HG03469 (cell line): ENCODE measurements around the gene CCDC142.
"Not testable (repeated sequence)": the region's sequence is repeated elsewhere in the genome, so short reads cannot be mapped to it uniquely, and the experiment has no call there.

Experiments used
- ATAC-seq: cut with Tn5 transposase; IDR thresholded peaks from one replicate; pipeline ENCODE4 v1.9.1; 2021; ENCODE audit warnings: mild to moderate bottlenecking, moderate library complexity, moderate number of reproducible peaks; ENCODE audit not compliant: unreplicated experiment

The CCDC142 gene

GRCh38 chr2:74447230-74447999 is 35.4 kb downstream of the CCDC142 start:
- no peak for ATAC-seq

DNA sequence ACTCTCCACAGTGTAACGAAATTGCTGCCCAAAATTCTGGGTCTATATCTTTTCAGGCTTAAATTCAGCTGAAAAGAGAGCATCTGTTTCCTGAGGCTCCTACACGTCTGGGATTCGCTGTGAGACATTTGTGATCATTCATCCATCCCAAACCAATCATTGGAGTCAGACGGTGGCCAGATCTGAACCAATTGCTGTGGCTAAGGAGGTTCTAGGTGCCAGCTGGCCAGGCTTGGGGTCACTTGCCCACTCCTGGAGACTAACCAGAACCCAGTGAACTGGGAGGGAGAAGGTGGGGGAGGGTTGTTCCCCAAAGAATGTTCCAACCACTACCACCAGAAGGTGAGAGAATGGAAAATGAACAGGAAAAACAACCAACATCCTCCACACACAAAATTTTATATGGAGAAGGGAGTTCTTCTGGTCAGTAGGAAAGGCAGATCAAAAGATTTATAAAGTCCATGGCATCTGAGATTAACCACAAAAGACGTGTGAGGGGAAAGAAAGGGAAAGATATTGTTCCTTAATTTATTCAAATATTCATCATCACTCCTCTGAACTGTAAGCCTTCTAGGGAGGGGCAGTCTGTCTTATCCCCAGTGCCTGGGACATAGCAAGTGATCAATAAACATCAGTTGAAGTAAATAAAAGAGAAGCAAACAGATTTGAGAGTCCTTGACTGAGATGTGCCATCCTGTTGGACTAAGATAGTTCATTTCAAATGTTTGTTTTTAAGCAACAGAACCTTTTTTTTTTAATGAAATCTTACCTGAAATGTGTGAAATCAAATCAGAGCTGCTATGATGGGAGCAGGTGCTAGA is 38.1 kb downstream of the CCDC142 start:
- no peak for ATAC-seq

GRCh38 chr2:74442483-74443297 is 40.1 kb downstream of the CCDC142 start:
- ATAC-seq = not testable (repeated sequence)

DNA sequence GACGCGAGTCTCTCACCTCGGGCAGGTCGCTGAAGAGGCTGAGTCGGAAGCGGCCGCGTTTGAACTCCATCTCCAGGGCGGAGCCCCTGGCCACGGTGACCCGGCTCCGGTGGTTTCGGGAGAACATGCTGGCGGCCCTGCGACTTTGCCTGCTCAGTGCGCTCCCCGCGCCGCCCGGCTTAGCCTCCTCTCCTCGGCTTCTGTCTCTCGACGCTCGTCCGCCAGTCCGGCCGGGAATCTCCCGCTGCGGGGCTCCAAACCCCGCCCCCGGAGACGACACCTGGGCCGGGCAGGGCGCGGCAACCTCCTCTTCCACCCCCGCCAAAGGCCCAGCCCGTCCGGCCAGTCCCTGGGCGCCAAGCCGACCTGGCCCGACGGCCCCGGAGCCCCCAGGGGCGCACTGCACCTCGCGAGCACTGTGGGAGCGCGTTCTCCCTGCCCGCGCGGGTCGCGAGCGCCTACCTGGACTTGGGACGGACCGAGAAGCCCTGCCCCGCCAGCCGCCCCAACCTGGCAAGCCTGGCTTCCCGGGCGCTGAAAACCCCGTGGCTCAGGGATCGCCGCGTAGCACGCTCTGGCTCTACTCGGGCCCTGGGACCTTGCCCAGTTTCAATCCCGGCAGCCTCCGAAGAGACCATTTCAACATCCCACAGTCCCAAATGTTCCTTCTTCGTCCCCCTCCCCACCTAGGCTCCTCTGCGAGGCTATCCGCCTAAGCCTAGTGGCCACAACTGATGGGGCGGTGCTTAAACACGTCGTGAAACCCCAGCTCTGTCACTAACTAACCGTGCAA is 40.9 kb downstream of the CCDC142 start, which contains the start of gene RTKN:
Gene RTKN (minus strand): TSS at position 248 of the 793 bp plus-strand sequence. CDS start 121 bp downstream, at position 127.
- ATAC-seq = no peak

- no peak for ATAC-seq
Observed at GRCh38 chr2:74441170-74441689, 41.6 kb downstream of the CCDC142 start.

GRCh38 chr2:74440378-74441169 is 42.2 kb downstream of the CCDC142 start:
- ATAC-seq = peak; percentile 69

GRCh38 chr2:74439803-74440377 is 42.9 kb downstream of the CCDC142 start:
- ATAC-seq = no peak

DNA sequence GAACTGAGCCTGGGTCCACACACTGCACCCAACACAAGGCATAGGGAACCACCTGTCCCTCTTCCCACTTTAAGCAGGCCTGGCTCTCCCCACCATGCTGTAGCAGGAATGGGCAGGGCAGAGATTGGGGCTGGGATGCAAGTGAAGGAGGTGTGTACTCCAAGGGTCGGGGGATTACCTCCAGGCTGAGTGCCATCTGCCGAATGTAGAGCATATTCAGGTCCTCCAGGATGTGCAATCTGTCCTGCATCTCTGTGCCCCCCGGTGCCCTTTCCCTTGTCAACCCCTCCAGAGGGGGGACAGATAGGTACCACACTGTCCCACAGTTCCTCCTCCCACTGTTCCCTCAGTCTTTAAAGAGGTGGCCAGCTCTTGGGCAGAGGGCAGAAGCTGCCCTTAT is 43.4 kb downstream of the CCDC142 start:
- ATAC-seq = no peak

DNA sequence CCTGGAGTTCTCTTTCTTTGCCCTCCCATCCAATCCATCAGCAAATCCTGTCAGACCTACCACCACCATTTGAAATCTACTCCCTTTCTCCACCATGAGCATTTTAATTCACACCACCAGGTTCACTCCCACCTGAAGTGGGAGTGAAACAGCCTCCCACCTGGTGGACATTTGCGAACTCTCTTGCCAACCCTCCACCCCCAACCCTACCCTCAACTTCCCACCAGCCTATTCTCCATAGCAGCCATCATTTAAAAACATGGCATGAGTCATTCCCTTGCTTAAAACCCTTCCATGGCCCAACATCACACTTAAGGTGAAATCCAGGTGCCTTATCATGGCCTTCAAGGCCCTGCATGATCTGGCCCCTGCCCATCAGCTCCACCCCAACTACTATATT is 44.5 kb downstream of the CCDC142 start:
- no peak for ATAC-seq

DNA sequence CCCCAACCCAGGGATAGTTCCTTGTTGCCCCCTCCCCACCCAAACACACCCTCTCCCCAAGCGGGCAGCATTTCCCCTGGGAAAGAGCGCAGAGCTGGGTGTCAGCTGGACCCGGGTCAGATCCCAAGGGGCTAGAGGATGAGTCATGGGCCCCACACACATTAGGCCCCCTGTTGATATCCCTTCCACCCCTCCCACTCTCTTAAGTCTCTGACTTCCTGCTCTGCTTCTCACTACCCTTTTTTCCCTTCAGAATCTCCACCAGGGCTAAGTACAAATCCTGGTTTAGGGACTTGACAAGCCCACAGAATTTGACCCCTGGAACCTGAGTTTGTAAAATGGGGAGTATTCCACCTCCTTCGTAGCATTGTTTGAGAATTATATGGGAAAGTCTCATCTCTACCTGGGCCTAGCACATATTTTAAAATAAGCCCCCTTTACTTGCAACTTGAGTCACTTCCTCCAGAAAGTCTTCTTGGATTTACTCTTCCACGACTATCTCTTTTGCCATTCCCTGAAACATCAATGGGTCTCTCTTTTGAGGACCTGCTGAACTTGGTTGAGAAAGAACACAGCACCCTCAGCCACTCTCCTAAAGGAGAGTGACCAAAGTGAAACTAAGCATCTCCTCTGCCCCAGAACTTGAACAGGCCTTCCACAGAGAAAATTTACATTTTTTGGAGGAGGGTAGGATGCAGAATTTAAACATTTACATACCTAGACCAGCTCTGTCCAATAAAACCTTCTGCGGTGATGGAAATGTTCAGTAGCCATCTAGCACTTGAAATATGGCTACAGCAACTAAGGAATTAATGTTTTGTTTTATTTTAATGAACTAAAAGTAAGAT is 45.7 kb downstream of the CCDC142 start:
- ATAC-seq = no peak

DNA sequence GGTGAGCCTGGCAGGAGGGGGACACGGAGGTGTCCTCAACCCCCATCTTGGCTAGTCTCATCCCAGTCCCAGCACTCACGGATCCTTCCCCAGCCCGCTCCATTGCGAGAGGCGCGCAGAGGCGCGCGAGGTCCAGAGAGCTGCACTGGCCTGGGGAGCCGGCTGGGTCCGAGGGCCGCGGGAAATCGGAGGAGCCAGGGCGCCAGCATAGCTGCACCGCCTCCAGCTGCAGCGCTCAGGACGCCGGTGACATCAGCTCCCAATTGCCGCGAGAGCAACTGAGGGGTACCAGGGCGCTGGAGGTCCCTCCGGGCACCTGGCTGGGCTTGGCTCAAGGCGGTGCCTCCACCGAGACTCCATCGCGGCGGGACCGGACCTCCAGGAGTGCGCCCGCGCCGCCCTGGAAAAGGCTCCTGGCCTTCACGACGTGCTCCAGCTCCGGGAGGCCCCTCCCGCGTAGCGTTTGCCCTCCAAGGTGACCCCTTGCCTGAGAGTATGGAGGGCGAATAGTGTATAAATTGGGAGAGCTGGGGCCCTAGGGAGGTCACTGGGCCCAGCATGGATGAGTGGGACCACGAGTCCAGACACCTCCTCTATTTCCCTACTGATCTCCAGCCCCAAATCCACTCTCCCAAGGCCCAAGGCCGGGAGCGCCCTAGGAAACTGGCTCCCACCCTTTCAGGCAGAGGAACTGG is 46.5 kb downstream of the CCDC142 start:
- ATAC-seq = no peak

GRCh38 chr2:74430502-74430901 is 52.3 kb downstream of the CCDC142 start:
- ATAC-seq = no peak

- ATAC-seq = no peak
Observed at GRCh38 chr2:74429487-74430451, 53.0 kb downstream of the CCDC142 start.

DNA sequence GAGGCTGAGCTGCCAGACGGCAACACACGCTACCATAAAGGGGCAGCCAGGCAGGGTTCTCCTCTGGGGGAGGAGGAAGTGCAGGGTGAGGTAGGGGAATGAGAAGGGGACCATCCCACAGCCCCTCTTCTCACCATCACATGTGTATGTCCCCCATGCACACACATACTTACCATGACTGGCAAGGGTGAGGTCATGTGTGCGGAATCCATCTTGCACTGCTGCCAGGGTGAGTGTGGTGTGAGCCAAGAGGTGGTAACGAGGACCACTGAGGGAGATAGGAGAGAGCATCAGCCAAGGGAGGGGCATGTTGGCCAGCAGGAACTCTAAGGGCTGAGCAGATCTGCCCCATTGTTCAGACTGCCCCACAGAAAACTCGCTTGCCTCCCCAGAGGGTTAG is 54.1 kb downstream of the CCDC142 start:
- no peak for ATAC-seq

DNA sequence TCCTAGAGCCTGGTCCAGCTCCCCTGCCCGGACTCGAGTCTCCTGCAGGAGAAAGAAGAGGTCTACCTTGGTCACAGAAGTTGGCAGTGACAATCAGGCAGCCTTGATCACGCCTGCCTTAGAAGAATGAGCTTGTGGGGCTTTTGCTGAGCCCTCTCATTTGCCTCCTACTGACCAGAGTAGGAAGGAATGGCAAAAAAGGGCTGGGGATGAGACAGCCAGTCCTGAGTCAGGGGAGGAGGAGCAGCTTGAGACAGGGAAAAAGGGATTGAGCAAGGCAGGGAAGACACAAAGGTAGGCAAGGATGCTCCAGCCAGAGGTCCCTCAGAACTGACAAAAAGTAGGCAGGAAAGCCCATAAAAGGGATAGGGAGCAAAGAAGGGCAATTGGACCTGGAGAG is 55.2 kb downstream of the CCDC142 start:
- no peak for ATAC-seq

- no peak for ATAC-seq
Observed at GRCh38 chr2:74426181-74426758, 56.5 kb downstream of the CCDC142 start.
